ENCODE measurements around the gene PNLDC1. TPM values are rescaled to one million over a fixed set of nuclear protein-coding genes. Genes with fewer than 3 reads are reported as not detected.

Gene PNLDC1
- total and polyA plus RNA-seq, 9 of the 15 experiments (the other 6 are each of a cell fraction or from before 2014, with no cell fraction given) = 0.12 TPM; not detected in 8

GRCh38 chr6:159789377-159790148 lies 10.5 kb upstream of the PNLDC1 start, which contains the start of gene TCP1 (continued):
- TF ChIP-seq REST (IDR thresholded peaks at IDR 0.05; ENCODE audit: borderline replicate concordance) (no peak), REST (CRISPR knock-in tag; IDR thresholded peaks at IDR 0.05; ENCODE audit: low read depth) (peak; percentile 12; the same call in 1 of the 2 replicates), PHTF2 (CRISPR knock-in tag; IDR thresholded peaks at IDR 0.05) (peak; percentile 93), ETV6 (IDR thresholded peaks at IDR 0.05; ENCODE audit: borderline replicate concordance in 1 of 2, low read depth in 2 of 2, low read length in 1 of 2) (no peak), ETV6 (CRISPR knock-in tag; IDR thresholded peaks at IDR 0.05; ENCODE audit: borderline replicate concordance) (no peak), EGR1 (conservative IDR thresholded peaks at IDR 0.05) (no peak), FOXK2 (conservative IDR thresholded peaks at IDR 0.05 in 1 of 2, IDR thresholded peaks at IDR 0.05 in 1 of 2; ENCODE audit: low read depth in 2 of 2) (peak; percentile 98 to 99)
